GM18873 (cell line): ENCODE results near the gene LRP6.

Source experiments
- ATAC-seq: cut with Tn5 transposase; IDR thresholded peaks from one replicate; pipeline ENCODE4 v1.9.1; 2021; ENCODE audit warnings: mild to moderate bottlenecking, moderate library complexity, moderate number of reproducible peaks; ENCODE audit not compliant: unreplicated experiment, low FRiP score

Gene LRP6

DNA sequence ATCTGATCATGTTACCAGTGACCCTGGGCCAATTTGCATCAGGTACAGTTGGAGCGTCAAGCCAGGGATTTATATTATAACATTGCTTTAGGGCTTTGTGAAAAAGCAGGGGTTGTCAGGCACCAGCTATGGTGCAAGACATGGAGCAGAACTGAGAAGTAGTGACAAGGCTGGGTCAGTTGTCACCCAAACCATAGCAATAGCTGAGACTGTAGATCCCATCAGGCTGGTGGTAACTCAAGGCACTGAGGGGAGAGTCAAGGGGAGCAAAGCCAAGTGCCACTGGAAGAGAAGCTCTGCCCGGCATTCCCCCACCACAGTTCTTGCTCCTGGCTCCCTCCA lies 179.2 kb downstream of the LRP6 start:
- ATAC-seq = no peak

GRCh38 chr12:12086973-12087692 lies 179.7 kb downstream of the LRP6 start:
- no peak for ATAC-seq

DNA sequence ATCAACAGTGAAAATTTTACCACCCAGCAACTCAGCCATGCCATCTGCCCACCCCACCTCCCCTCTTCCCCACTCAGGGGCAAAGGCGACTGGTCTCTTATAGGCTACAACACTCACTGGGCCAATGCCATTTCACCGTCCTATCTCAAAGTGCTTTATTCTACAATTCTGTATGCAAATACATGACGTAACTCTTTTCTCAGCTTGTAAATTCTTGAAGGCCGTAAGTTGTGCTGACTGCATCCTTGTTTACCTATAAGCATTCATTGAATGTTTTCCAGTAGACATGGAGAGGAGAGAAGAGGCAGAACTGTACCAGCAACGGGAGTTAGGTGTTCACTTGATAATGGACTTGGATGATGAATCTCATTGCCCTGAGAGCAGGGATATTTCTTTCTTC lies 180.5 kb downstream of the LRP6 start:
- no peak for ATAC-seq

DNA sequence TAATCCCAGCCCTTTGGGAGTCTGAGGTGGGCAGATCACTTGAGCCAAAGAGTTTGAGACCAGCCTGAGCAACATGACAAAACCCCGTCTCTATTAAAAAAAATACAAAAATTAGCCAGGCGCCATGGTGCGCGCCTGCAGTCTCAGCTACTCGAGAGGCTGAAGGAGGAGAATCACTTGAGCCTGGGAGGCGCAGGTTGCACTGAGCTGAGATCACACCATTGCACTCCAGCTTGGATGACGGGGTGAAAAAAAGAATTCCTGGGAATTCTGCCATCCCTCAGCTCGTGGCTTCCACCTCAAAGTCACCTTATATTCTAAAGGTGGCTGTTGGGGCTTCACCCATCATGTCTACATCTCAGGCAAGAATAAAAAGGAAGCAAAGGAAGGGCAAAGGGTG lies 183.2 kb downstream of the LRP6 start:
- no peak for ATAC-seq

GRCh38 chr12:12081836-12082497 lies 184.9 kb downstream of the LRP6 start:
- no peak for ATAC-seq

GRCh38 chr12:12079291-12079690 lies 187.6 kb downstream of the LRP6 start:
- ATAC-seq = no peak

GRCh38 chr12:12072064-12072760 lies 194.6 kb downstream of the LRP6 start:
- no peak for ATAC-seq

DNA sequence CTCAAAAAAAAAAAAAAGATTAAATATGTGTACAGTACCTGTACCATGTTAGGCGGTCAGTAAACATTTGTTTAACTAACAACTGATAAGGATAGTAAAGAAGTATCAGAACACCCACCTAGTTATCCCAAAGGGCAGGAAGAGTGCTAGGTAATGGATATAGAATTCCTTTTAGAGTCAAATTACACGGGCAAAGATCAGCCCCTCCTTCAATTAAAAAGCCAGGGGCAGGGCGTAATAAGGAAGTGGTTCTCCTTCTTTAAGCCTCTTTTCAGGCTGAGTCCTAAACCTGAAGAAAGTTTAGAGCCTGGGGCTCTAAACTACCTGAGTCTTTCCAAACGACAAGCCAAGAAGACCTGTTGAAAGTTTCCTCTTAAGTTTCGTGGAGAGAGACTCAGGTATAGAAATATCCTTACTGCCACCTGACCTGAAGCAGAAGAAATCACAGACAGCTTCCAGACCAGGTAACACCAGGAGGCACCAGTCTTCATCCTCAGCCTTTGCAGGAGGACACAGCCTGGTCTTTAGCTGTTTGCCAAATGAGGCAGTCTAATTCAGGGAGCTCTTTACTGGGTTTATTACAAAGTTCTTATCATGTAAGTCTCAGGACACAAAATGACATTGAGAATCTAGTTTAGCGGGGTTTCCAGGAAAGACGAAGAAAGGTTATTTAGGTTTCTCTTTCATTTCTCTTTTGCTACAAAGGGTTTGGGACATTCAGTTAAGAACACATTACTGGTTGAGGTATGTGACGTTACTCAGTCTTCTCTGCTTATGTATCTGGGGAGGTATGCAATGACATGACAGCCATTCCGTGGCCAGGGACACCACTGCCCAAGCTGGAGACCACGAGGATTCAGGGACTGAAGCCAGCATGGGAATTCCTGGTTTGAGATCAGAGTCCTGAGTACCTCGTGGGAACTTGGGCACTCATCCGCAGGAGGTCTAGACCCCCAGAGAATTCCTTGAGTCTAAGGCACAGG lies 195.9 kb downstream of the LRP6 start, which contains the start of gene BCL2L14:
Gene BCL2L14, plus strand, starts transcription at position 266 of the 983 bp plus-strand sequence. CDS start 8,367 bp downstream, outside the sequence.
- no peak for ATAC-seq

DNA sequence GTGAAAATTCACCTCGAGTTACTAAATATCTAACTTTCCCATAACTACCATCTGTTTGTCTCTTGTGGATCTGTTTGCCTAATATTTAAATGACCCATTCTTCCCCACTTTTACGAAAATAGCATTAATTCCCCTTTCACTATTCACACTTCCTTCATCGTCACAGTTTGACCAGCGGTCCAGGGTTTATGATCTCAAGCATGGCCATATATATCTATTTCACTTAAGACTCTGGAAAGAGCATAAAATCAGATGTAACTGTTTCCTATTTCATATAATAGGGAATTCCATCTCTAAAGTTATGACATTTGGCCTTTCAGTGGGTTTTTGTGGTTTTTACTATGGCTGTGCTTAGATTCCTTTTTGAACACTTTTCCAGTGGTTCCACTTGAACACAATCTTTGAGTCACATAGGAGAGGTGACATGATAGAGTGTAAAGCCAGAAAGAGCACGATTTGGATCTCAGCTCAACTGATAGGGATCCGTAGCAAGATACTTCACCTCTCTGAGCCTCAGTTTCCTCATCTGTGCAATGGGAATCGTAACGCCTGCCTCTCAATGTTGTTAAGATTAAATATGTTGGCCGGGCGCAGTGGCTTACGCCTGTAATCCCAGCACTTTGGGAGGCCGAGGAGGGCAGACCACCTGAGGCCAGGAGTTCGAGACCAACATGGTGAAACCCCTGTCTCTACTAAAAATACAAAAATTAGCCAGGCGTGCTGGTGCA lies 196.9 kb downstream of the LRP6 start:
- ATAC-seq = no peak

DNA sequence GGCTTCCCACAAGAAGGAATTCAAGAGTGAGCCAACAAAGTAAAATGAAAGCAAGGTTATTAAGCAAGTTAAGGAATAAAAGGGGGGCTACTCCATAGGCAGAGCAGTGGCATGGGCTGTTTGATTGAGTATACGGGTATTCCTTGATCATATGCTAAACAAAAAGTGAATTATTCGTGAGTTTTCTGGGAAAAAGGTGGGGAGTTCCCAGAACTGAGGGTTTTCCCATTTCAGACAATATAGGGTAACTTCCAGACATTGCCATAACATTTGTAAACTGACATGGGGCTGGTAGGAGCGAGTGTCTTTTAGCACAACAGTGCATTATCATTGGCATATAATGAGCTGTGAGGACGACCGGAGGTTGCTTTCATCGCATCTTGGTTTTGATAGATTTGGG lies 198.1 kb downstream of the LRP6 start:
- ATAC-seq = no peak
